ENCODE data around the gene DCDC2B.

The DCDC2B gene

GRCh38 chr1:32197074-32197473, 11.8 kb upstream of the DCDC2B start:
- no peak for DNase-seq

- no peak for DNase-seq
These were observed 11.1 kb upstream of the DCDC2B start for GRCh38 chr1:32197837-32198236.

- no peak for DNase-seq
These were observed 10.4 kb upstream of the DCDC2B start for GRCh38 chr1:32198237-32199042.

- no peak for DNase-seq
These were observed 9.7 kb upstream of the DCDC2B start for GRCh38 chr1:32199043-32199716.

GRCh38 chr1:32199717-32200072, 9.2 kb upstream of the DCDC2B start:
- DNase-seq: no peak

GRCh38 chr1:32200226-32201010, 8.5 kb upstream of the DCDC2B start, which contains the start of gene CCDC28B:
Gene CCDC28B (plus strand): TSS chr1:32200595. CDS start chr1:32201936, 1,341 bp downstream.
- peak; percentile 36 to 39 for DNase-seq

GRCh38 chr1:32201011-32201855, 7.7 kb upstream of the DCDC2B start:
- peak; percentile 59 to 67 for DNase-seq

- DNase-seq: no peak
These were observed 3.9 kb upstream of the DCDC2B start for GRCh38 chr1:32204943-32205361.

GRCh38 chr1:32205401-32206370, 3.2 kb upstream of the DCDC2B start, which contains the start of gene IQCC:
Gene IQCC (plus strand): TSS chr1:32205671. CDS start chr1:32205682, 11 bp downstream.
- DNase-seq: peak; percentile 79 to 83

- DNase-seq: no peak
These were observed 420 bp upstream of the DCDC2B start for GRCh38 chr1:32208469-32208868.

- peak; percentile 43 to 56 for DNase-seq
These were observed 7.0 kb downstream of the DCDC2B start for GRCh38 chr1:32215629-32216480.

- DNase-seq: no peak
These were observed 7.7 kb downstream of the DCDC2B start for GRCh38 chr1:32216566-32216965.

- DNase-seq: no peak
These were observed 10.1 kb downstream of the DCDC2B start for GRCh38 chr1:32219022-32219421.

- DNase-seq: no peak
These were observed 12.1 kb downstream of the DCDC2B start for GRCh38 chr1:32220746-32221580.

- DNase-seq: no peak
These were observed 12.7 kb downstream of the DCDC2B start for GRCh38 chr1:32221581-32221979.

GRCh38 chr1:32221980-32222755, 13.3 kb downstream of the DCDC2B start, which contains the start of the genes EIF3I and TMEM234:
Gene EIF3I (plus strand): TSS chr1:32222407. CDS start chr1:32222442, 35 bp downstream.
Gene TMEM234 (minus strand): TSS chr1:32222353. CDS start chr1:32222322, 31 bp downstream.
- peak; percentile 80 to 89 for DNase-seq

- no peak for DNase-seq
These were observed 14.8 kb downstream of the DCDC2B start for GRCh38 chr1:32223683-32224082.

GRCh38 chr1:32224285-32224684, 15.4 kb downstream of the DCDC2B start:
- DNase-seq: no peak
